ENCODE measurements around the gene SPINK5.

Gene SPINK5

GRCh38 chr5:148091991-148092964, 28.5 kb downstream of the SPINK5 start:
- DNase-seq = no peak

GRCh38 chr5:148094336-148094735, 30.6 kb downstream of the SPINK5 start:
- DNase-seq = no peak

GRCh38 chr5:148104226-148104625, 40.4 kb downstream of the SPINK5 start:
- DNase-seq = no peak

DNA sequence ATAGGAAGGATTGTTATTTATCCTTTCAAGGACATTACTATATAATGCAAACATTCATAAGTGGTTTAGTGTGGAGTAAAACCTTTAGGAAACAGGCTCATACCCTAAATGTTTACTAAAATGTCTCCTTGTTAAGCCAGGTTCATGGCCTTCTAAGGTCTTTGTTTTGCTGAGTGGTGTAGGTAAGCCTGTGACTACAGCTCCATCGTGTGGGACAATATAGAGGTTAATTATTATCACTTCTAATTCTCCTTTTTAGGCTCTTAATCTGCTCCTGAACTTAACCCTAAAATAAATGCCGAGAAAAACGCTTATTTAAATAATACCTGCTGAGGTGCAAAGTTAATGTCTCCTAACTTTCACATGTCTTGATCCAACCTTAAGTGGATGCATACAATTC, 43.8 kb downstream of the SPINK5 start:
- no peak for DNase-seq

DNA sequence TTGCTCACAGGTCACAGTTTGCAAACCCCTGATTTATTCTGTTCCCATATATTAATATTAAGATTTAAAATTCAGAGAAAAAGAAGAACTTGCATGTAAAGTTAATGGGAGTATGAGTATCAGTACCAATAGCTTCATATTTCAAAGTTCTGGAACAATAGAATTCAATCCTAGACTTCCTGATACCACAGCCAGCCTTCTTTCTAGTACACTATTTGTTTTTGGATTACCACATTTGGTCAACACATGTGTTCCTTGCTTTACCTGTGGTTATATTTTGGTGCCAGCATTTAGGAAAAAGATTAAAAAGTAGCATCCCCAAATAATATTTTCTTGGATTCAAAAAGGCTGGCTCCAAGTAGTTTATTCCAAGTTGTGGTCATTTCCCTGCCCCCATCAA, 49.5 kb downstream of the SPINK5 start:
- no peak for DNase-seq

- no peak for DNase-seq
These were observed 56.5 kb downstream of the SPINK5 start for GRCh38 chr5:148120317-148120716.

DNA sequence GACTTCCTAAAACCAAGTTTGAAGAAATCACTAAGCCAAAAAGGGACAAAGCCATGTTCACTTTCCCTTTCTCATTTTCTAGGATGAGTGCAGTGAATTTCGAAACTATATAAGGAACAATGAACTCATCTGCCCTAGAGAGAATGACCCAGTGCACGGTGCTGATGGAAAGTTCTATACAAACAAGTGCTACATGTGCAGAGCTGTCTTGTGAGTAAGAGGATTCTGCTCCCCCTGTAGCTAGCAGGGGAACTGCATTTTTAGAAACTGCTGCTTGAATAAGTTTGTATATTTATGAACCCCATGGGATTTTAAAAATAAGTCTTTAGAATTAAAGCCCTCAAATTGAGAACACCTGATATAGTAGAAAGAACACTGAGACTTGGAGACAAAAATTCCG, 61.9 kb downstream of the SPINK5 start:
- DNase-seq = peak; percentile 30

- no peak for DNase-seq
These were observed 71.6 kb downstream of the SPINK5 start for GRCh38 chr5:148135091-148136048.

DNA sequence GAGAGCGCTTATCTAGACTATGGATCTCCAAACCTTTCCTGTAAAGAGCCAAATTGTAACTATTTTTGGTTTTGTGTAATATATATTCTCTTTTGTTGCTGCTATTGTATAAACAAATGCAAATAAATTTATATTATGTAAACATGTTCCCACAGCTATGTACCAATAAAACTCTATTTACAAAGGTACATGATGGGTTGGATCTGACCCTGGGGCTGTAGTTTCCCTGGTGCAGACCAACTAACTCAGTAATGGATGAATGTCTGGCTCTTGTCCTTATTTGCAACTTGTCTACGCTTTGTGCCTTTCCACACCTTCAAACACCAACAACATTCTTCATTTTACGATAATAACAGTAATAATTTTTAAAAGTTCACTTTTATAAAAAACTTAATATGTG, 77.1 kb downstream of the SPINK5 start:
- DNase-seq = no peak

DNA sequence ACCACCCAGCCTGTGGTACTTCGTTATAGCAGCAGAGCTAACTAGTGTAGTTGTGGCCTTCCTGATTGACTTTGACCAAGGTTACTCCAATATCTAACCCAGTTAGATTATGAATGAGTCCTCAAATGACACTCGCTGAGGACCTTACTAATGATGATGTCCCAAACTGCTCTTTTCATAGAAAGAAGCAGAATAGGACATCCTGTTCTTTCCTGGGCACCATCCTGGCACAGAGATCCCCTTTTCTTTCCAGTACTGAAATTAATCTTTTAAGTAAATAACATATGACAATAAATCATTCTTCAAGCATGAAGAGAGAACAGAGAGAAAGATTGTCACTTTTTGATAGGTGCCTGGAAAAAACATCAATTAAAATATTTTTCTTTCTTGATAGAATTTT, 77.9 kb downstream of the SPINK5 start:
- DNase-seq = no peak

DNA sequence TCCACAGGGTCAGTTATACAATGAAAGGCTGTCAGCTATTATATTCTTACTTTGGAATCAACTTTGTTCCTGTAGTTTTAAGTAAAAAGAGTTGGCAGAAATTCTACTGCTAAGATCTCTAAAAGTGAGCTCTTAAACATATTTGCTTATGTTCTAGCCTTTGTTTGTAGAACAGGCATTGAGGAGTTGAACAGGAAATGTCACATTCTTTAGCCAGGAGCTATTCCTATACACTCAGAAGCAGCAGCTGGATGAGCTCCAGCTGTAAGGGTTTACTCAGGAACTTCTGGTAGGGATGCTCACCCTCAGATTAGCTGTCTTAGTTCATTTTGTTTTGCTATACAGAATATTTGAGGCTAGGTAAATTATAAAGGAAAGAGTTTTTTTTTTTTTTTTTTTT, 82.1 kb downstream of the SPINK5 start:
- no peak for DNase-seq

- DNase-seq = no peak
These were observed 82.7 kb downstream of the SPINK5 start for GRCh38 chr5:148146487-148146886.

DNA sequence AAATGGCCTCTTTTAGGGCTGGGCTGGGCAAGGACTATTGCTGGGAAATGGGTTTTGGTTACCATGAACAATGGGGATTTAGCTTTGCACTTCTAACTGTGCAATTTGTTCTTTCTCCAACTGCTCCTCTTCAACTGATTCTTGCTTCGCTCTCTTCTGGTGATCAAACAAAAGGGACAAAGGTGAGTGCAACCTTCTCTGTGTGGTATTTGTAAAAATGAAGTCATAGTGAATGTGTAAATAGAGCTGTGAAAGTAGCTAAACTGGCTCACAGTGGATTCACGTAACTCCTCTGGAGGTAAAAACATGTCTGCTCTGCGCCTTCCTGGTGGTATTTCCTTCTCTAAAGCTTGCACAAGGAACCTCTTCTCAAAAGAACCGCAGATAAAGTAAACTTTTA, 83.6 kb downstream of the SPINK5 start:
- no peak for DNase-seq

DNA sequence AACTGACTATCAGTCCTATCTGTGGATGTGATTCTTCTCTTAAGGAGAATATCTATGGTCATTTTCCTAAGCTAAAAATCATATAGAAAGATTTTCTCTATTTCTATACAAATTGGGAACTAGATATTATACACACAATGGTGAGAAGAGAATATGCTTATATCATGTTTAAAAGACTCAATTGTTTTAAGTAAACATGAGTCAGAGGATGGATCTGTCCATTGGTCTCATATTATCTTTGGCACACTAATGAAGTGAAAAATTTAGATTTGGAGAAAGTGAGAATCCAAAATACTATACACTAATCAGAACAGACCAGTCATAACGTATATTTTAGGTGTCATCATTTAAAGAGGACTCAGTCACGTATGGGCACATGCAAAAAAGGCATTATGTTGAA, 88.1 kb downstream of the SPINK5 start:
- DNase-seq = no peak

DNA sequence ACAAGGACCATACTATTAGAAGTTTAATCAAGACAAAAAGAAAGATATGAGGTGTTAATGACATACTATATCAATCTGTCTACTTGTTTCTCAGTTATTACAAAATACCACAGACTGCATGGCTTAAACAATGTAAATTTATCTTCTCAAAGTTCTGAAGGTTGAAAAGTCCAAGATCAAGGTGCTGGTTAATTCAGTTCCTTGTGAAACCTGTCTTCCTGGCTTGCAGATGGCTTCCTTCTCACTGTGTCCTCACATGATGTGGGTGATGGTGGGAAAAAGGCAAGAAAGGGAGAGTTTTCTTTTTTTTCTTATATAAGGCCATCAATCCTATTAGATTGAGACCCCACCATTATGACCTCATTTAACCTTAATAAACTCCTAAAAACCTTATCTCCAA, 89.0 kb downstream of the SPINK5 start:
- no peak for DNase-seq

GRCh38 chr5:148156609-148157008, 92.8 kb downstream of the SPINK5 start:
- no peak for DNase-seq

- DNase-seq = no peak
These were observed 98.3 kb downstream of the SPINK5 start for GRCh38 chr5:148162038-148162437.

DNA sequence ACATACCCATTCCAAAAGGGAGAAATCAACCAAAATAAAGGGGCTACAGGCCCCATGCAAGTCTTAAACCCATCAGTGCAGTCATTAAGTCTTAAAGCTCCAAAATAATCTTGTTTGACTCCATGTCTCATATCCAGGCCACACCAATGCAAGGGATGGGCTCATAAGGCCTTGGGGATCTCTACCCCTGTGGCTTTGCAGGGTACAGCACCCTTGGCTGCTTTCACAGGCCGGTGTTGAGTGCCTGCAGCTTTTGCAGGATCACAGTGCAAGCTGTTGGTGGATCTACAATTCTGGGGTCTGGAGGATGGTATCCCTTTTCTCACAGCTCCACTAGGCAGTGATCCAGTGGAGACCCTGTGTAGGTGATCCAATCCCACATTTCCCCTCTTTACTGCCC, 99.6 kb downstream of the SPINK5 start:
- DNase-seq = no peak

DNA sequence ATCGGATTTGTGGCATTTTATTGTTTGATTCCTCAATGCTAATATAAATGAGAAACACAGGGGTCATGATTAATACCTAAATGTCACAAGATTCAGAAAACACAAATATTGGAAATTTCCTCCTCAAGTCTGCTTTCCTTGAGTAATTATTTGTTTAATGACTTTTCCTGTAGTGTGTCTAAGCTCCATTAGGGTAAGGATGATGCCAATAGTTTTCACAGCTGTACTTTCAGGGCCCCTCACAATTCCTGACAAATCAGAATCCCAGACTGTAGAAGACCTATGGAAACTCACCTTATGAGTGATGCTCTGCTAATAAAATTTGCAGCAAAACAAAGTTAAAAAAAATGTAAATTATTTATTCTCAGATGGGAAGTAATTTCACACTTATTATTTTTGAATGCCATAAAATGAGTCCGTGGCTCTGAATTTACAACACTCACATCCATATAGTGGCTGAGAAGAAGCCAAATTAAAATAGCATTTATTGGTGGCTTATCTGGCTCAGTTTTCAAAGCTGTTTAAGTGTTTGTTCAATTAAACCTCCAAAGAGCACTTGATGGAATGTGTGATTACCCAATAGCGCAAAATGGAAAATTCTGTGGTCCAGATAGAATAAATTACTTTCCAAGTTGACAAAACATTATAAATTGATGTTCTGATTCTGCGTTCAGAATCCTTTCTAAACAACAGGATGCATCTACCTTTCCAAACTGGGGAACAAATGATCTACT, 102.9 kb downstream of the SPINK5 start:
- no peak for DNase-seq

DNA sequence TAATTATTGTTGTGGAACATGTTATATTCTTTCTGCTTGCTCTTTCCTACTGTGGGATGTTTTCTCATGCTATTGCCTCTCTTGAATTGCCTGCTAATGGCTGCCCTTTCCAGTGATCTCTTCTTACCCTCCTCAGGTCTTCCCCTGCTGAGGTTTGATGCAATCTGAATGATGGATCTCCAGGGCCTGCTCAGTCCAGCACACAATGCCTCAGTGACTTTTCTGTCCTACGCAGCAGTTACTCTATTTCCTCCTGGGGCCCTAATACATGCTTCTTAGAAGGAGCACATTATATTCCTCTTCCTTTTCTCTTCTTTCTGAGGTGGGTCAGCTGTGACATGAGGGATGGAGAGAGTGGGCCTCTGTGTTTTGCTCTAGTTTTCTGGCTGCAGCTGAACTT, 104.5 kb downstream of the SPINK5 start, which contains the start of gene SPINK14:
Gene SPINK14, plus strand, starts transcription at position 301 of the 400 bp plus-strand sequence. CDS start 1,187 bp downstream, outside the sequence.
- DNase-seq = peak; percentile 9

- DNase-seq = no peak
These were observed 108.6 kb downstream of the SPINK5 start for GRCh38 chr5:148172377-148172776.

GRCh38 chr5:148176480-148176879, 112.7 kb downstream of the SPINK5 start:
- DNase-seq = no peak

- DNase-seq = peak; percentile 31
These were observed 113.4 kb downstream of the SPINK5 start for GRCh38 chr5:148177207-148177606.
